Skin epidermis (tissue), 12 donors: Measurements from ENCODE around the gene FAM118B.
"Not testable (repeated sequence)": the region's sequence is repeated elsewhere in the genome, so short reads cannot be mapped to it uniquely, and the experiment has no call there.

Experiments
- H3K27ac ChIP-seq, 21 experiments: fragments of 200-600 bp; sonication (generic) in 11 of 21; one replicate each; pipeline ENCODE4 v1.5.0; 2020; ENCODE audit warnings: mild to moderate bottlenecking in 3 of 21, inconsistent platforms in 2 of 21, moderate library complexity in 2 of 21
- H3K4me3 ChIP-seq, 7 experiments: fragments of 200-600 bp; sonication (generic) in 2 of 7; one replicate each; pipeline ENCODE4 v1.5.0; 2020; ENCODE audit warnings: inconsistent platforms in 2 of 7, mild to moderate bottlenecking in 2 of 7, moderate library complexity in 1 of 7

Gene FAM118B

DNA sequence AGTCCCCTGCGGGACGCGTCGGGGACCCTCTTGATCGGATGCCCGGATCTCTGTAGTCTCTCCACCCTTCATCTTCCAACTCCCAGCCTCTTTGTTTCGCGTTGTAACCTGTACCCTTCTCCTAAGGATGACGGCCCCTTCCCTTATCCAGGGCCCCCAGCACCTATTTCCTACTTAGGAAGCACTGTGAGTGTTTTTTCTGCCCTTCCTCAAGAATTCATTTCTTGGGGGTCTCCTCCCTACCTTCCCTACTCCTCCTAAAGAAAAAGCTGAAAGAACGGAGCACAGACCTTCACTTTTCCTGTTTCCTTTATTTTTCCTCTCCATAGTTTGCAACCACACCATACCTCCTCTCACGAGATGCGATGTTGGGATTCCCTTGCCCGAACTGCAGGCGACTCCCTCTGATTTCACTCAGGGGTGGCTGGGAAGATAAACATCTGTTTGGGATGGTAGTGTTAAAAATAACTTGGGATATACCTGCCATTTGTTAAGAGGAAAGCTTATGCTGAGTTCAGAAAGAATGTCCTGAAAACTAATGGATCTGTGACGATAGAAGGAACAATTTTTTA lies 593 bp downstream of the FAM118B start:
- Histone ChIP-seq H3K4me3 (peak overlapping the region; percentile 62 to 99 (median 82)), H3K27ac (peak overlapping the region in 20 of 21 experiments; percentile 35 to 90 (median 81))

DNA sequence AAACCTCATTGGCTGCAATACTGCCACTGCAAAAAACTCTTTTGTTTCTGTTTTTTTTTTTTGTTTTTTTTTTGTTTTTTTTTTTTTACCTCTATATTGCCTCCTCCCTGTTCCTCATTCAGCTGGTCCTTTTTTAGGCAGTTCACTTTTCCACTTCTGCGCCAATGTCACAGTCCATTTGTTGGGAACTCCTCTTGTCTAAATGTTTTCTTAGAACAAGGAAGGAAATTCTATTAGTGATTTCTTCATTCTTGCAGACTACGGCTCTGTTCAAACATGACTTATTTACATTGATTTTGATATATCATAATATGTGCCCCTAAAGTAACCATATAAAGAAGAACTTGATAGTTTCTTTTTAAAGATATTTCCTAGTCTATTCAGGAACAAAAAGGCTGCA lies 2.9 kb downstream of the FAM118B start:
- Histone ChIP-seq H3K4me3 (no peak overlapping the region), H3K27ac (peak overlapping the region in 1 of 21 experiments; percentile 23)

GRCh38 chr11:126214841-126215240 lies 3.3 kb downstream of the FAM118B start:
- Histone ChIP-seq H3K4me3 (no peak overlapping the region), H3K27ac (peak overlapping the region in 1 of 21 experiments; percentile 23)

- no peak overlapping the region for H3K27ac ChIP-seq
Observed at GRCh38 chr11:126216526-126217305, 5.1 kb downstream of the FAM118B start.

DNA sequence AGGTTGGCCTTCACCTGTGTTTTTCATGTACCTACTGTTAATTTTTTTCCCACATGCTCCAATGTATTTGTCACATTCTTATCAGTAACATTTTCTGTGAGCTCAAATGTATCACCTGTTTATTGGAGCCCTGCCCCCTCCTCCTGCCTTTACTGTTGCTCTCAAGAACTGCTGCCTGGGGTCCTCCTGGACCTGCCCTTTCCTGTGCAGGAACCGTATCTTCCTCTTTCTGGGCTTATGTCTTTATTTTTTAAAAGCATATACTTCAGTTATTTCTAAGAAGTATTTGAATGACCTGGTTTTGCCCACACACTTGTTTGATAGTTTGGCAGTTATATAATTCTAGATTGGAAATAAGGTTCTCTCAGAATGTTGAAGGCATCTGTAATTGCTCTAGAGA lies 5.9 kb downstream of the FAM118B start:
- no peak overlapping the region for H3K27ac ChIP-seq

More at GRCh38 chr11:126216526-126217305, 5.1 kb downstream of the FAM118B start:
- H3K4me3 ChIP-seq: no peak overlapping the region

DNA sequence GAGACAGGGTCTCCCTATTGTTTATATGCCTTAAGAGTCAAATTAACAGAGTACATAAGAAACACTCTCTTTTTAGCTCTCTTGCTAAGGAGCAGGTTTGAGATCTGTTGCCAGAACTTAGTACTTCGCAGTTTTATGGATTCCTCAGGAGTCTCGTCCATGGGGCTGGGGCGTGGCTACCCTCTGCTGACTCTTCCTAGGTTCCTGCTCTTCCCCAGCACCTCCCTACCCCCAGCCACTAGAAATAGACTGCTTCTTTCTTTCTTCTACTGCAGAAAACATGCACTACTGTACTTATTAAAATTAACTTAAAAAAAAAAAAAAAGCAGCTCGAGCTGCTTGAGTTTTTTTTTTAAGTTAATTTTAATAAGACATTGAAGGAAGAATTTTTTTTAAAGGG lies 8.0 kb downstream of the FAM118B start:
- H3K27ac ChIP-seq: no peak overlapping the region
- no peak overlapping the region for H3K4me3 ChIP-seq

More for the DNA sequence above, 5.9 kb downstream of the FAM118B start:
- H3K4me3 ChIP-seq: no peak overlapping the region

GRCh38 chr11:126224647-126225294 lies 13.2 kb downstream of the FAM118B start:
- Histone ChIP-seq H3K27ac (peak overlapping the region in 1 of 21 experiments; percentile 18), H3K4me3 (no peak overlapping the region)

DNA sequence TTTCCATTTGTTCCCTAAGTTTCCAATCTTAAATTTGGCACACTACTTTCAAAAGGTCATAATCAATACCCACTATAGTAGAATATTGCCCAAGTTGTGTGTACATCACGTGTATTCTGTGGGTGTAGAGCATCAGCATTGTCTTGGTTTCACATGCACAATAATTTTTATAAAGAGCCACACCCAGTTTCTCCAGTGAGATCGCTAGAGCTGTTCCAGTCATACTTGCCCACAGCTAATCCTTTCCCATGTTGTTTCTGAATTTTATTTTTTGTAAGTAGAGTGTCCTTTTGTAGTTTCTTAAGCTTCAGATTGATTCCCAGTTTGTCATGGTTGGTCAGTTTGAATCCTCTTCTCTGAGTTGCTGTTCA lies 13.7 kb downstream of the FAM118B start:
- H3K4me3 ChIP-seq: no peak overlapping the region
- H3K27ac ChIP-seq: peak overlapping the region in 1 of 21 experiments; percentile 18

DNA sequence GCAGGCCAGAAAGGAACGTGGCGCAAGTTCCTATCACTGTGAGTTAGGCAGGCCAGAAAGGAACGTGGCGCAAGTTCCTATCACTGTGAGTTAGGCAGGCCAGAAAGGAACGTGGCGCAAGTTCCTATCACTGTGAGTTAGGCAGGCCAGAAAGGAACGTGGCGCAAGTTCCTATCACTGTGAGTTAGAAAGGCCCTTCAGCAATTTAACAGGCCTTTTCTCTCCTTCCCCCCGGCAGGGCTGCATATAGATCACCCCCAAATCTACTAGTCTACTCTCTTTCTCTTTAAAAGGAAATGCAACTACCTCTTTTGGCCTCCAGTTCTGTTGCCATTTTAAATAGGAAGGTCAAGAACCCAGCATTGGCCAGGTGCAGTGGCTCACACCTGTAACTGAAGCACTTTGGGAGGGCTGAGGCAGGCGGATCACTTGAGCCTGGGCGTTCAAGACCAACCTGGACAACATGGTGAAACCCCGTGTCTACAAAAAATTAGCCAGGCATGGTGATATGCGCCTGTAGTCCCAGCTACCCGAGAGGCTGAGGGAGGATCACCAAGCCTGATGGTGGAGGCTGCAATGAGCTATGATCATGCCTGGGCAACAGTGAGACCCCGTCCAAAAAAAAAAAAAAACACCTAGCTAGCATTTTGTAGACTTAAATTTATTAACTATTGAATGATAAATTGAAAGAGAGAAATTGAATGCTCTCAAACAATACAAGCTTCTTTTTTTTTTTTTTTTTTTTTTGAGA lies 14.9 kb downstream of the FAM118B start:
- H3K4me3 ChIP-seq: no peak overlapping the region
- H3K27ac ChIP-seq: no peak overlapping the region

- Histone ChIP-seq H3K4me3 (no peak overlapping the region), H3K27ac (no peak overlapping the region)
Observed at GRCh38 chr11:126229858-126230540, 18.4 kb downstream of the FAM118B start.

GRCh38 chr11:126231725-126232459 lies 20.3 kb downstream of the FAM118B start:
- no peak overlapping the region for H3K4me3 ChIP-seq
- no peak overlapping the region for H3K27ac ChIP-seq

DNA sequence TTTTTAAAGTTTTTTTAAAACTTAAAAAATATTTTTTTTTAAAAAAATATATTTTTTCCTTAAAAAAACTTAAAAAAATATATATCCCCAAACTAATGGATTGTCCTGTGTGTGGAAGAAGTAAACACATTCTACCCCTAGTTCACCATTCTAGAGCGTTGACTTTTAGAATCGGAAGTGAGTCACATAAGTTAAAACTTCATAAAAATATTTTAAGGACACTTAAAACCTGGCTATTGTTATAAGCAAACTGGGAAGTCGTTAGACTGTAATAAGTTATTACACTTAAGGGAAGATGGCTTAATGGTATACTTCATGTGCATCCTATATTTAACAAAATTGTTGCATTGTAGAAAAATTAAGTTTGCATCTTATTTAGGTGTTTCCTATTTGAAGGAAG lies 21.1 kb downstream of the FAM118B start:
- no peak overlapping the region for H3K27ac ChIP-seq

GRCh38 chr11:126233391-126233790 lies 21.8 kb downstream of the FAM118B start:
- Histone ChIP-seq H3K27ac (no peak overlapping the region), H3K4me3 (no peak overlapping the region)

More for the DNA sequence above, 21.1 kb downstream of the FAM118B start:
- H3K4me3 ChIP-seq: no peak overlapping the region

DNA sequence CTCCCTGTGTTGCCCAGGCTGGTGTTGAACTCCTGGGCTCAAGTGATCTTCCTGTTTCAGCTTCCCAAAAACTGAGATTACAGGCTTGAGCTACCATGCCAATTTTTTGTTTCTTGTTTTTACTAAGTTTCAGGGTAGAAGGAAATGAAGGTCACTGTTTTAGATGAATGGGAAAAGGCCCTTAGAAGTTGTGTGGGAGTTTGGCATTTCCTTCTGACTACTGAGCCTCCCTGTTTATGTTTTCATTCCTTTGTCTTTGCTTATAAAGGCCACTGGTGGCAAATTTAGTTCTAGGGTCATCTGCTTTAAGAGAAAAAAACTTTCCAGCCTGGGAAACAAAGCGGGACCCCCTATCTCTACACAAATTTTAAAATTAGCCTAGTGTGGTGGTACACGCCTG lies 35.1 kb downstream of the FAM118B start:
- H3K27ac ChIP-seq: peak overlapping the region in 1 of 21 experiments; percentile 50
- H3K4me3 ChIP-seq: no peak overlapping the region

GRCh38 chr11:126253265-126253664 lies 41.7 kb downstream of the FAM118B start:
- Histone ChIP-seq H3K4me3 (no peak overlapping the region), H3K27ac (no peak overlapping the region)

GRCh38 chr11:126254819-126255218 lies 43.2 kb downstream of the FAM118B start:
- no peak overlapping the region for H3K4me3 ChIP-seq
- no peak overlapping the region for H3K27ac ChIP-seq

DNA sequence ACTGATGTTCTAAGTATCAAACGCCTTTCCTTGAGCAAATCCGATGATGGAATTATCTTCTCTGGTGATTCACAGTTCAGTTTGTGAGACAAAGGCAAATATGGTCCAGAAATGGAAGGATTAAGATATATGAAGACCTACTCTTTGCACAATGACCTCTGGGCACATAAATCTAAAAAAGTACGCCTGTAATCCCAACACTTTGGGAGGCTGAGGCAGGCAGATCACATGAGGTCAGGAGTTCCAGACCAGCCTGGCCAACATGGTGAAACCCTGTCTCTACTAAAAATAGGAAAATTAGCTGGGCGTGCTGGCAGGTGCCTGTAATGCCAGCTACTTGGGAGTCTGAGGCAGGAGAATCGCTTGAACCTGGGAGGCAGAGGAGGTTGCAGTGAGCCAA lies 43.9 kb downstream of the FAM118B start:
- H3K4me3 ChIP-seq, H3K27ac ChIP-seq: not testable (repeated sequence)

DNA sequence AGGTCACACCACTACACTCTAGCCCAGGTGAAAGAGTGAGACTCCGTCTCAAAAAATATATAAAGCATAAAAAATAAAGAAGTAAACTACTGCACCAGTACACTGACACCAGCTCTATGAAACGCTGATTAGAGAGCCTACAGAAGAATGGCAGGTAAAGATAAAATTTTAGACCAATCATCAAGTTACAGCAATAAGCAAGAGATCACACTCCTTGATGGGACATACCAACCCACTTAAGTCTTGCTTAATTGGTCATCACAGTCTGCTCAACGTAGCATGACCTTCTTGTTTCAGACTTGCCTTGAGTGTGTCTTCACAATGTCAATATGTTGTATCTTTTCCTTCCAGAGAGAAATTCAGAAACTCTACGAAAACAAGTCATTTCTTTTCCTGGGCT lies 44.6 kb downstream of the FAM118B start:
- H3K27ac ChIP-seq: no peak overlapping the region
- H3K4me3 ChIP-seq: no peak overlapping the region

DNA sequence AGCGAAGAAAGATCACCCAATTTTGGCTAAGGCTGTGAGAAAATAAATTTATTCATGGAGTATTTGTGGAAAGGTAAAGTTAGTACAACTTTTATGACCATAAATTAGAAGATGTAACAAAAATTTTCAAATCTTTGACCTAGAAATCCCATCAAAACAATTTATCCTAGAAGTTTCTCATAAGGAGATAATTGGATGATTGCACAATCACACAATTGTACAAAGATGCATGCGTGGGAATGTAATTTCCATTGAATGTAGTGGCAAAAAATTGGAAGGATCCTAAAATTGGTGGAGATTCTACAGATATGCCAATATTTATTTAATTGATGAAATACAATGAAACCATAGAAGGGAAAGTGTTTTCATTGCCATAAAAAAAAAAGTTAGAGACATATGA lies 45.6 kb downstream of the FAM118B start:
- Histone ChIP-seq H3K4me3 (no peak overlapping the region), H3K27ac (no peak overlapping the region)
